CD4-positive, alpha-beta memory T cell (primary cell): Measurements from ENCODE around the gene PTCH1. TPM values are rescaled to one million over a fixed set of nuclear protein-coding genes. Genes with fewer than 3 reads are reported as not detected.

Experiments
- CTCF ChIA-PET: fragments of 350-600 bp; sonication (Branson Sonifier 250); formaldehyde crosslinking; loops from one replicate; lab custom pipeline; 2021; ENCODE audit warnings: inconsistent platforms; ENCODE audit not compliant: partially characterized antibody; lab: Charles Lee
- POLR2A ChIA-PET: fragments of 350-600 bp; sonication (Branson Sonifier 250); formaldehyde crosslinking; loops from one replicate; lab custom pipeline; 2021; ENCODE audit not compliant: partially characterized antibody; lab: Charles Lee
- DNase-seq, 5 donors: peaks; one replicate each; pipeline versions ENCODE4 v3.0.0 to v3.0.0-alpha.2; 2020 to 2022; ENCODE audit warnings: mixed read lengths in 1 of 5
- H3K27ac ChIP-seq: one replicate; pipeline ENCODE4 v1.7.0; 2013; ENCODE audit warnings: low read depth, low read length
- H3K27me3 ChIP-seq: 2 replicates; pipeline ENCODE4 v1.7.0; 2013; ENCODE audit warnings: mild to moderate bottlenecking, low read length, moderate library complexity; ENCODE audit not compliant: insufficient read depth
- H3K36me3 ChIP-seq: 2 replicates; pipeline ENCODE4 v1.7.0; 2013; ENCODE audit warnings: mild to moderate bottlenecking, low read length, moderate library complexity; ENCODE audit not compliant: insufficient read depth
- H3K4me1 ChIP-seq: 2 replicates; pipeline ENCODE4 v1.7.0; 2013; ENCODE audit warnings: mild to moderate bottlenecking, low read length, moderate library complexity; ENCODE audit not compliant: insufficient read depth
- H3K4me3 ChIP-seq, 2 donors: one replicate each; pipeline ENCODE4 v1.7.0; 2013; ENCODE audit warnings: low read length in 2 of 2, mild to moderate bottlenecking in 1 of 2
- H3K9me3 ChIP-seq, 2 donors: one replicate each; pipeline ENCODE4 v1.7.0; 2013; ENCODE audit warnings: low read length in 2 of 2, control low read depth in 1 of 2; ENCODE audit not compliant: control insufficient read depth in 1 of 2
- H3K27ac Mint-ChIP-seq, 7 donors: one replicate each; pipeline ENCODE4 v1.8.0; 2020 to 2021; ENCODE audit warnings: mixed read lengths in 7 of 7, mild to moderate bottlenecking in 6 of 7, inconsistent platforms in 3 of 7, moderate library complexity in 3 of 7
- H3K27me3 Mint-ChIP-seq, 2 donors: one replicate each; pipeline ENCODE4 v1.8.0; 2020 to 2021; ENCODE audit warnings: mixed read lengths in 2 of 2
- H3K36me3 Mint-ChIP-seq, 2 donors: one replicate each; pipeline ENCODE4 v1.8.0; 2020 to 2021; ENCODE audit warnings: mixed read lengths in 2 of 2, inconsistent platforms in 1 of 2, mild to moderate bottlenecking in 1 of 2
- H3K4me1 Mint-ChIP-seq, 4 donors: one replicate each; pipeline ENCODE4 v1.8.0; 2020 to 2021; ENCODE audit warnings: mixed read lengths in 4 of 4, mild to moderate bottlenecking in 1 of 4
- H3K4me3 Mint-ChIP-seq, 8 donors: one replicate each; pipeline ENCODE4 v1.8.0; 2020 to 2021; ENCODE audit warnings: mixed read lengths in 8 of 8, mild to moderate bottlenecking in 7 of 8, moderate library complexity in 6 of 8, inconsistent platforms in 3 of 8
- H3K9me3 Mint-ChIP-seq, 8 donors: one replicate each; pipeline ENCODE4 v1.8.0; 2020 to 2021; ENCODE audit warnings: mixed read lengths in 8 of 8, mild to moderate bottlenecking in 5 of 8, inconsistent platforms in 3 of 8, moderate library complexity in 1 of 8
- intact Hi-C: fragments of 100-400 bp; cut with micrococcal nuclease; formaldehyde crosslinking; loops from one replicate; pipeline ENCODE4 v1.15.1; 2023
- polyA plus RNA-seq, 2 donors: library from polyadenylated mRNA; unstranded; fragments of 300-500 nt; fragmentation: Illumina TruSeq; gene quantifications; one replicate each; pipeline ENCODE4 v1.2.3, GENCODE V29; 2021
- total RNA-seq, 2 experiments: library from RNA; stranded (reverse); gene quantifications; one replicate each; pipeline ENCODE4 v1.2.3, GENCODE V29; 2021

Gene PTCH1
- total and polyA plus RNA-seq, 4 experiments from 2014 or later: 2.7 to 23.0 (median 16.2) TPM

DNA sequence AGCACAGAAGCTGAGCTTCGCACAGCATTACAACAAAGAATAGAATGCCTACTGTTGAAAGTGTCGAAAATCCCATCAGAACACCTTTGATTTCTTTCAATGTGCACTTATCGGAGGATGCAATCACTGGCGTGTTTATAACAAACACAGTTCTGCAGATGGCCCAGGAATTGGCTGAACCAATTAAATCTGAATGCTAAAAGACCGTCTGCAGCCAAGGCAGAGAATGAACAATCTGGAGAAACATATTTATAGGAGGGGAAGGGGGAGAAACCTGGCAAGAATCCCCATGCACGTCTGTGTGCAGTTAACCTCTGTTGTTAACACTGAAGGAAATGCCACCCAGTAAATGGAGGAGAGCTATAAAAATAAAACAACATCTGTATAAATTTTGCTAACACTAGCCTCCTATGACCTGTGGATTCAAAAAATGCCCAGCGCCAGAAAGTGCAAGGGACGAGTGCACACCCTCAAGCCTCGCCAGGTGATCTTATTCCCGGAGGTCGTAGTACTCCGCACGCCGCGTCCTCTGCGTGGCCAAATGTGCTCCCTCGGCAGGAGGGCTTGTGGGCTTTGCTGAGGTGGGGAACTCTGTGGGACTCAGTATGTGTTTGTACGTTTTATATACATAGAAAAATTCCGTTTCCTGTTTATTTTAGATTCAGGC is 56.8 kb downstream of the PTCH1 start:
- Histone ChIP-seq H3K4me3 (no peak overlapping the region), H3K36me3 (peaks cover 6% of the 10 kb centered on the region), H3K27me3 (no peaks in the 10 kb centered on the region), H3K9me3 (no peaks in the 10 kb centered on the region), H3K4me1 (peaks cover 26% of the 10 kb centered on the region), H3K27ac (no peak overlapping the region)
- DNase-seq: no peak
- intact Hi-C loops: no loop called here
- Mint-ChIP-seq H3K27ac (peak overlapping the region in 1 of 7 donors; percentile 38), H3K4me3 (no peak overlapping the region), H3K27me3 (peaks cover 0 to 2% of the 10 kb centered on the region in 2 donors), H3K36me3 (peaks cover 31 to 53% of the 10 kb centered on the region in 2 donors), H3K4me1 (peaks cover 25 to 50% (median 37%) of the 10 kb centered on the region in 4 donors), H3K9me3 (peaks cover 0 to 2% (median 0%) of the 10 kb centered on the region in 8 donors)
- CTCF ChIA-PET: no interaction called here
- POLR2A ChIA-PET: no interaction called here

DNA sequence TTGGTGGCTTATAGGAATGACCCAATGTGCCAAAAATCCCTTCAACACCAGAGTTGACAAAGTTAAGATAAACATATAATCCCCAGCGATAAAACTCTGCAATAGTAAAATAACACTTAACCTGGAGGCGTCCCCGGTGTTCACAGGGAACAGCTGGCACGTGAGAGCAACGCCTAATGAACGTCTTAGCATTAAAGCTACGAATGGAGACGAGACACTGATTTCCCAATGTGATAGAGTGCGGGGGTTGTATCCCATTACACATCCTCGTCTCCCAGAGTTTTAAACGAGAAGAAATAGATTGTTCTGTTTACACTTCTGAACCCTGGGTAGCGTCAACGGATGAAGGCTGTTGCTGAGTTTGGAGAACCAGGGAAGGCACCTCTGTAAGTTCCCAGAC is 57.6 kb downstream of the PTCH1 start:
- intact Hi-C loops: no loop called here
- H3K27ac Mint-ChIP-seq: no peak overlapping the region
- no peak for DNase-seq
- Histone ChIP-seq H3K4me1 (peaks cover 26% of the 10 kb centered on the region), H3K36me3 (peaks cover 6% of the 10 kb centered on the region), H3K4me3 (no peak overlapping the region), H3K27me3 (no peaks in the 10 kb centered on the region), H3K9me3 (no peaks in the 10 kb centered on the region), H3K27ac (no peak overlapping the region)
- peaks cover 0 to 2% (median 0%) of the 10 kb centered on the region in 8 donors for H3K9me3 Mint-ChIP-seq
- H3K4me1 Mint-ChIP-seq: peaks cover 25 to 42% (median 34%) of the 10 kb centered on the region in 4 donors
- H3K27me3 Mint-ChIP-seq: peaks cover 0 to 2% of the 10 kb centered on the region in 2 donors
- no peak overlapping the region for H3K4me3 Mint-ChIP-seq
- H3K36me3 Mint-ChIP-seq: peaks cover 30 to 55% of the 10 kb centered on the region in 2 donors
- ChIA-PET POLR2A (no interaction called here), CTCF (no interaction called here)

DNA sequence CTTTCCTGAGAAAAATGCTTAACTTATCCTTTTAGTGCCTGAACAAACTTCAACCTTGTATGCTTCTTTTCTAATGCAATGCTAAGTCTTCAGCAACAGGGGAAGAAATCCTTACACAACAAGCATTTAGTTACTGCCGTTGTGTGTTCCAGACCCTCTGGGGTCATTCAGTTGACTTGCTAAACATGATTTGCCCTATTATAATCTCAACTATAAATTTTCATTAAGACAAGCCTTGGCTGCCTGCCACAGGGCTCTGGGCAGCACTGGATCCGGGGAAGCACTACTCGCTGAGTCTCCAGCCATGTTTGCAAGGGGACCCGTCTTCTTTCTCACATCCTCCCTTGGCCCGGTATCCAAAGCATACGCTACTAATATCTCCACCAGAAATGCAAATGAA is 58.1 kb downstream of the PTCH1 start:
- no peaks in the 10 kb centered on the region for H3K9me3 ChIP-seq
- H3K9me3 Mint-ChIP-seq: peaks cover 0 to 2% (median 0%) of the 10 kb centered on the region in 8 donors
- H3K27me3 Mint-ChIP-seq: peaks cover 0 to 2% of the 10 kb centered on the region in 2 donors
- no peak overlapping the region for H3K27ac Mint-ChIP-seq
- no peak for DNase-seq
- peaks cover 6% of the 10 kb centered on the region for H3K36me3 ChIP-seq
- peaks cover 21% of the 10 kb centered on the region for H3K4me1 ChIP-seq
- intact Hi-C loops: no loop called here
- ChIA-PET POLR2A (no interaction called here), CTCF (no interaction called here)
- no peak overlapping the region for H3K27ac ChIP-seq
- peaks cover 25 to 38% (median 31%) of the 10 kb centered on the region in 4 donors for H3K4me1 Mint-ChIP-seq
- no peak overlapping the region for H3K4me3 ChIP-seq
- H3K4me3 Mint-ChIP-seq: no peak overlapping the region
- peaks cover 34 to 61% of the 10 kb centered on the region in 2 donors for H3K36me3 Mint-ChIP-seq
- H3K27me3 ChIP-seq: no peaks in the 10 kb centered on the region

DNA sequence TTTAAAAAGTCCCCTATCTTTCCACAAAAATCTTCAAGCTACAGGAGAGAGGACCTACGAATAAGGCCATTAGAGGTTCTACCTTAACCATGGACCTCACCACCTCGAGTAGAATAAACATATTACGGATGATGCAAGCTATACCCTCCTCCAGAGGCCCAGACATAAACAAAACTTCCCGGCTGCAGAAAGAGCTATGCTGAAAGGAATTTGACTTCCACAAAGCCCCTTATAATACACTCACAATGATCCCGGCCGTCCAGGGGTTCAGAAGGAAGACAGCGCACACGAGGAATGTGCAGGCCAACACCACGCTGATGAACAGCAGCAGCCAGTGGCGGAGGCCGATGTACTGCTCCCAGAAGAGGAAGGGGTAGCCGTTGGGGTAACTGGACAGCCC is 59.0 kb downstream of the PTCH1 start:
- intact Hi-C loops: no loop called here
- no peak overlapping the region for H3K27ac Mint-ChIP-seq
- H3K4me3 ChIP-seq: no peak overlapping the region
- H3K4me1 ChIP-seq: peaks cover 12% of the 10 kb centered on the region
- no peak overlapping the region for H3K27ac ChIP-seq
- H3K36me3 Mint-ChIP-seq: peaks cover 41 to 65% of the 10 kb centered on the region in 2 donors
- H3K4me1 Mint-ChIP-seq: peaks cover 18 to 29% (median 24%) of the 10 kb centered on the region in 4 donors
- no peaks in the 10 kb centered on the region for H3K27me3 ChIP-seq
- CTCF ChIA-PET: no interaction called here
- peaks cover 0 to 2% of the 10 kb centered on the region in 2 donors for H3K27me3 Mint-ChIP-seq
- no peak for DNase-seq
- no peaks in the 10 kb centered on the region for H3K9me3 ChIP-seq
- H3K4me3 Mint-ChIP-seq: no peak overlapping the region
- POLR2A ChIA-PET: no interaction called here
- peaks cover 0 to 2% (median 0%) of the 10 kb centered on the region in 8 donors for H3K9me3 Mint-ChIP-seq
- peaks cover 6% of the 10 kb centered on the region for H3K36me3 ChIP-seq

DNA sequence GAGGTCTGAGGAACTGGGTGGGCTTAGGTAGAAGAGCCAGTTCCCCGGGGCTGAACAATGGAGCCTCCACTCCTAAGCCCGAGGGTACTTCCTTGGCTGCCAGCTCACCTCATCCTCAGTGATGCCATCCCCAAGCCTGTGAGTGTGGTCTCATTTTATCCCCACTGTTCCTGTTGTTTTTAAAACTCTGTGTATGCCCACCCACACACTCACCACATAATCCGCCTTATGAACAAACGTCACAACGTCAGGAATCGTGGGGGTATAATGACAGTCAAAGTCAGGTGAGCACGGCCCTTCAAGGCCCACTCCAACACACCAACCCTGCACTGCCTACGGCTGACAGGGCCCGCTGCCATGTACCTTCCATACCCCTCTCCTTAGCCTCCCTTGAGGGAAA is 61.1 kb downstream of the PTCH1 start:
- H3K4me3 ChIP-seq: no peak overlapping the region
- H3K4me1 ChIP-seq: no peaks in the 10 kb centered on the region
- ChIA-PET CTCF (no interaction called here), POLR2A (no interaction called here)
- peaks cover 11% of the 10 kb centered on the region for H3K36me3 ChIP-seq
- H3K27me3 ChIP-seq: no peaks in the 10 kb centered on the region
- DNase-seq: no peak
- H3K27ac ChIP-seq: no peak overlapping the region
- intact Hi-C loops: no loop called here
- Mint-ChIP-seq H3K27ac (no peak overlapping the region), H3K4me1 (peaks cover 4 to 8% (median 5%) of the 10 kb centered on the region in 4 donors), H3K4me3 (no peak overlapping the region), H3K27me3 (peaks cover 0 to under 1% of the 10 kb centered on the region in 2 donors), H3K36me3 (peaks cover 40 to 67% of the 10 kb centered on the region in 2 donors), H3K9me3 (no peaks in the 10 kb centered on the region)
- H3K9me3 ChIP-seq: no peaks in the 10 kb centered on the region

DNA sequence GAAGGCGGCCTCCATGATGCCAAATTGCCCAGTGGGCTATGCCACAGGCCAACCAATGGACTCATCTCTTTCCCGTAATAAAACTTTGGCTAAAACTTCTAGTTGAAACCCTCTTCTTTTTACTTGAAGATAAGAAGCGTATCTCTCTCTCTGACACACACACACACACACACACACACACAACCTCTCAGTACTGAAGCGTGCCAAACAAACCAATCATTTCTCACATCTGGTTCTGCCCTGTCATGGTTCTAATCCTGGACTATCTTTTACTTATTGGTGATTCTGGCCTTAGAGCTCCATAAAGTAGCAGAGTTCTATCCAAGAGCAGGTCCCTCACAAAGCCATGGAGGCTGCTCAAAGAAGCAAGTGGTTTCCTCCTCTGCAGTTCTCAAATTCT is 64.6 kb downstream of the PTCH1 start:
- Histone ChIP-seq H3K27ac (no peak overlapping the region), H3K9me3 (no peaks in the 10 kb centered on the region), H3K27me3 (no peaks in the 10 kb centered on the region), H3K36me3 (peaks cover 10% of the 10 kb centered on the region), H3K4me3 (no peak overlapping the region), H3K4me1 (no peaks in the 10 kb centered on the region)
- H3K27ac Mint-ChIP-seq: peak overlapping the region in 1 of 7 donors; percentile 4
- H3K36me3 Mint-ChIP-seq: peaks cover 44 to 63% of the 10 kb centered on the region in 2 donors
- H3K9me3 Mint-ChIP-seq: no peaks in the 10 kb centered on the region
- no peak overlapping the region for H3K4me3 Mint-ChIP-seq
- intact Hi-C loops: no loop called here
- H3K27me3 Mint-ChIP-seq: no peaks in the 10 kb centered on the region
- DNase-seq: no peak
- POLR2A ChIA-PET: no interaction called here
- H3K4me1 Mint-ChIP-seq: peaks cover 0 to 4% (median 0%) of the 10 kb centered on the region in 4 donors
- CTCF ChIA-PET: no interaction called here

DNA sequence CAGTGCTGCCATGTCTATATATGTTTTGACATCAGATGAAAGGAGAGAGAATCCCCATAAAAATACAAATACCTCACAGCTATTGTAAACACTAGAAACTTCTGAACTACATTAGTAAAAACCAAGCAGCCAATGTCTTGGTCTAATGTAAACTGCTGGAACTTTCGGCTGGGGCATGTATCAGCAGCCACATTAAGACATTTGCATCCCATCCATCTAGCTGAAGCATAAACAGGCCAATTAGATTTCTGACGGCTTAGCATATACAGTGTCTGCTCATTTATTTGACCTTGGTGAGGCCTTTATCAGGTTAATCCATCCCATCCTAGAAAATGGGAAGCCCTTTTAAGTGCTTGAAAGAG is 65.7 kb downstream of the PTCH1 start:
- Mint-ChIP-seq H3K36me3 (peaks cover 43 to 62% of the 10 kb centered on the region in 2 donors), H3K27ac (peak overlapping the region in 1 of 7 donors; percentile 70), H3K4me3 (no peak overlapping the region), H3K4me1 (peaks cover 0 to 4% (median 0%) of the 10 kb centered on the region in 4 donors), H3K9me3 (no peaks in the 10 kb centered on the region), H3K27me3 (no peaks in the 10 kb centered on the region)
- Histone ChIP-seq H3K4me3 (no peak overlapping the region), H3K36me3 (peaks cover 10% of the 10 kb centered on the region), H3K9me3 (no peaks in the 10 kb centered on the region), H3K4me1 (no peaks in the 10 kb centered on the region), H3K27me3 (no peaks in the 10 kb centered on the region), H3K27ac (no peak overlapping the region)
- ChIA-PET POLR2A (no interaction called here), CTCF (no interaction called here)
- intact Hi-C loops: no loop called here
- DNase-seq: no peak
